ENCODE data around the gene TRAPPC10. TPM values are rescaled to one million over a fixed set of nuclear protein-coding genes. Genes with fewer than 3 reads are reported as not detected.

Gene TRAPPC10
- total RNA-seq, 1 experiment from 2014 or later = 32.9 TPM

DNA sequence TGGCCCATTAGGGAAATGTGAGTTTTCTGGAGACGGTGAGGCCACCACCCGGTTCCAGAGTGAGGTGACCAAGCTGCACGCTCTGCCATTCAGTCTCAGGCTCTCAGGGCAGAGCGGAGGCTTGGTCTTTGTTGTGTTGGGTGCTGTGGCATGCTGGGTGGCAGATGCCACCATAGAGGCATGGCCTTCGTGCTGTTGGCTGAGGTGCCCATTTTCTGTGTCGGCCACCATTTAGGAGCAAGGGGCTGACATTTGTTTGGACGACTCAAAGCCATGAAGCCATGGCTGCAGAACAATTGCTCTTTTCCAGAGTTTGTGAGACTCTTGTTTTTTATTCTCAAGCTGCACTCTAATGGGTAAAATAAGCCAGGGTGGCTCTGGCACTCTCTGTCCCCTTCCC is 58.3 kb downstream of the TRAPPC10 start:
- Histone ChIP-seq H4K5ac (ENCODE audit: insufficient read length, low read depth, low read length) (no peak overlapping the region), H3K23ac (ENCODE audit: insufficient read length, low read depth, low read length) (no peak overlapping the region), H3T11ph (ENCODE audit: low read length) (no peak overlapping the region), H3K18ac (ENCODE audit: insufficient read length, low read depth, low read length) (no peak overlapping the region), H2BK15ac (ENCODE audit: low read depth, low read length) (no peak overlapping the region), H3K56ac (ENCODE audit: insufficient read length, low read depth, low read length) (no peak overlapping the region), H4K91ac (ENCODE audit: insufficient read length, low read depth, low read length) (no peak overlapping the region), H3K4me2 (ENCODE audit: insufficient read depth, insufficient read length, low read length) (no peak overlapping the region), H2AFZ (ENCODE audit: low read length) (no peak overlapping the region), H3K4ac (ENCODE audit: low read depth, low read length) (no peak overlapping the region), H4K20me1 (ENCODE audit: control insufficient read depth, insufficient read depth, insufficient read length) (no peaks in the 10 kb centered on the region), H3K27me3 (ENCODE audit: insufficient read depth, low read length) (no peaks in the 10 kb centered on the region), H2BK120ac (ENCODE audit: low read depth, low read length, poor library complexity, severe bottlenecking) (no peak overlapping the region), H3K4me1 (ENCODE audit: insufficient read depth, low read length) (no peaks in the 10 kb centered on the region), H2BK12ac (ENCODE audit: insufficient read length, low read depth, low read length) (no peak overlapping the region), H2AK5ac (ENCODE audit: insufficient read length, low read length) (no peak overlapping the region), H3K14ac (ENCODE audit: insufficient read depth, low read length) (no peak overlapping the region), H3K79me1 (ENCODE audit: insufficient read depth, low read depth, low read length, poor library complexity, severe bottlenecking) (no peaks in the 10 kb centered on the region), H3K27ac (ENCODE audit: insufficient read length, low read depth, low read length) (no peak overlapping the region), H4K8ac (replicated peaks; ENCODE audit: insufficient read length, low read depth, low read length) (no peak overlapping the region), H3K23me2 (ENCODE audit: insufficient read length, low read depth, low read length, poor library complexity, severe bottlenecking) (no peaks in the 10 kb centered on the region), H2BK5ac (ENCODE audit: insufficient read length, low read length) (no peak overlapping the region), H2BK20ac (ENCODE audit: low read depth, low read length, poor library complexity, severe bottlenecking) (no peak overlapping the region), H3K79me2 (ENCODE audit: insufficient read depth, low read length) (peaks cover 2% of the 10 kb centered on the region; the same call in 1 of the 2 replicates), H3K9me3 (ENCODE audit: control insufficient read depth, low read depth, low read length) (no peaks in the 10 kb centered on the region), H3K9ac (ENCODE audit: extremely low read depth, insufficient read length, low read length) (no peak overlapping the region)
- no peaks in the 10 kb centered on the region; the same call in 1 of the 2 replicates for H3K27me3 Mint-ChIP-seq (ENCODE audit: low read depth)
- H3K27ac Mint-ChIP-seq = peak overlapping the region in 2 of 3 experiments; percentile 17 to 65; a peak in 2 of 7 replicates
- peaks cover 6 to 34% (median 20%) of the 10 kb centered on the region in 3 experiments; a peak in 5 of 7 replicates for H3K36me3 Mint-ChIP-seq (ENCODE audit: insufficient read depth in 1 of 3, low read depth in 3 of 3)
- no peak overlapping the region for H3K4me3 Mint-ChIP-seq
- peaks cover 10 to 13% of the 10 kb centered on the region in 2 experiments for H3K4me1 Mint-ChIP-seq
- TF ChIP-seq, protein P1, sequence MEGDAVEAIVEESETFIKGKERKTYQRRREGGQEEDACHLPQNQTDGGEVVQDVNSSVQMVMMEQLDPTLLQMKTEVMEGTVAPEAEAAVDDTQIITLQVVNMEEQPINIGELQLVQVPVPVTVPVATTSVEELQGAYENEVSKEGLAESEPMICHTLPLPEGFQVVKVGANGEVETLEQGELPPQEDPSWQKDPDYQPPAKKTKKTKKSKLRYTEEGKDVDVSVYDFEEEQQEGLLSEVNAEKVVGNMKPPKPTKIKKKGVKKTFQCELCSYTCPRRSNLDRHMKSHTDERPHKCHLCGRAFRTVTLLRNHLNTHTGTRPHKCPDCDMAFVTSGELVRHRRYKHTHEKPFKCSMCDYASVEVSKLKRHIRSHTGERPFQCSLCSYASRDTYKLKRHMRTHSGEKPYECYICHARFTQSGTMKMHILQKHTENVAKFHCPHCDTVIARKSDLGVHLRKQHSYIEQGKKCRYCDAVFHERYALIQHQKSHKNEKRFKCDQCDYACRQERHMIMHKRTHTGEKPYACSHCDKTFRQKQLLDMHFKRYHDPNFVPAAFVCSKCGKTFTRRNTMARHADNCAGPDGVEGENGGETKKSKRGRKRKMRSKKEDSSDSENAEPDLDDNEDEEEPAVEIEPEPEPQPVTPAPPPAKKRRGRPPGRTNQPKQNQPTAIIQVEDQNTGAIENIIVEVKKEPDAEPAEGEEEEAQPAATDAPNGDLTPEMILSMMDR (conservative IDR thresholded peaks at IDR 0.05) = no peak
- H3K9me3 Mint-ChIP-seq = no peaks in the 10 kb centered on the region; a peak in 1 of 5 replicates
- DNase-seq = no peak
- no CpG with 5 or more reads among the region's 7 CpGs for WGBS (ENCODE audit: extremely low coverage, insufficient read length, low lambda C conversion rate)

Data from H9 (cell line).